ENCODE data around the gene ASRGL1.

ASRGL1 gene

GRCh38 chr11:62387381-62387780 is 50.1 kb downstream of the ASRGL1 start:
- no peak for DNase-seq (ENCODE audit: extremely low spot score)
- TF ChIP-seq FOXA1 (IDR thresholded peaks at IDR 0.05) (no peak), ZNF384 (IDR thresholded peaks at IDR 0.05) (no peak), CTBP1 (IDR thresholded peaks at IDR 0.05; ENCODE audit: borderline replicate concordance) (no peak), HDGF (IDR thresholded peaks at IDR 0.05; ENCODE audit: borderline replicate concordance) (no peak), FOXK2 (IDR thresholded peaks at IDR 0.05) (no peak), SUZ12 (IDR thresholded peaks at IDR 0.05) (no peak), PKNOX1 (IDR thresholded peaks at IDR 0.05) (no peak), ARNT (IDR thresholded peaks at IDR 0.05) (no peak), SP1 (IDR thresholded peaks at IDR 0.05) (no peak), NFRKB (IDR thresholded peaks at IDR 0.05) (no peak), FOXM1 (IDR thresholded peaks at IDR 0.05; ENCODE audit: borderline replicate concordance) (no peak), LEF1 (IDR thresholded peaks at IDR 0.05; ENCODE audit: borderline replicate concordance) (no peak), BHLHE40 (IDR thresholded peaks at IDR 0.05; ENCODE audit: borderline replicate concordance) (no peak), L3MBTL2 (conservative IDR thresholded peaks at IDR 0.05) (no peak), ELF4 (IDR thresholded peaks at IDR 0.05) (no peak), TARDBP (IDR thresholded peaks at IDR 0.05) (no peak)
- ChIA-PET POLR2A (no interaction called here), CTCF (no interaction called here)

GRCh38 chr11:62388999-62389398 is 51.8 kb downstream of the ASRGL1 start:
- ChIA-PET CTCF (no interaction called here), POLR2A (no interaction called here)
- TF ChIP-seq CTBP1 (IDR thresholded peaks at IDR 0.05; ENCODE audit: borderline replicate concordance), result no peak
- TF ChIP-seq FOXM1 (IDR thresholded peaks at IDR 0.05; ENCODE audit: borderline replicate concordance), result no peak
- no peak for TF ChIP-seq NFRKB (IDR thresholded peaks at IDR 0.05)
- TF ChIP-seq ARNT (IDR thresholded peaks at IDR 0.05), result no peak
- no peak for TF ChIP-seq TARDBP (IDR thresholded peaks at IDR 0.05)
- TF ChIP-seq L3MBTL2 (conservative IDR thresholded peaks at IDR 0.05), result no peak
- no peak for TF ChIP-seq SUZ12 (IDR thresholded peaks at IDR 0.05)
- TF ChIP-seq SP1 (IDR thresholded peaks at IDR 0.05), result no peak
- no peak for TF ChIP-seq PKNOX1 (IDR thresholded peaks at IDR 0.05)
- no peak for TF ChIP-seq FOXK2 (IDR thresholded peaks at IDR 0.05)
- TF ChIP-seq LEF1 (IDR thresholded peaks at IDR 0.05; ENCODE audit: borderline replicate concordance), result no peak
- no peak for TF ChIP-seq BHLHE40 (IDR thresholded peaks at IDR 0.05; ENCODE audit: borderline replicate concordance)
- no peak for TF ChIP-seq ZNF384 (IDR thresholded peaks at IDR 0.05)
- TF ChIP-seq HDGF (IDR thresholded peaks at IDR 0.05; ENCODE audit: borderline replicate concordance), result no peak
- no peak for TF ChIP-seq FOXA1 (IDR thresholded peaks at IDR 0.05)
- no peak for TF ChIP-seq ELF4 (IDR thresholded peaks at IDR 0.05)
- DNase-seq (ENCODE audit: extremely low spot score), result no peak

GRCh38 chr11:62390237-62390636 is 53.0 kb downstream of the ASRGL1 start:
- ChIA-PET POLR2A (interaction anchor here (1.0 kb wide), 1 partner anchor 184 kb away, joined by 3 read pairs; the partner anchor contains the start of gene EEF1G), CTCF (interaction anchor here (1.3 kb wide), 1 partner anchor 35 kb away, joined by 5 read pairs; no protein-coding TSS in a partner anchor)
- TF ChIP-seq BHLHE40 (IDR thresholded peaks at IDR 0.05; ENCODE audit: borderline replicate concordance) (no peak), L3MBTL2 (conservative IDR thresholded peaks at IDR 0.05) (no peak), HDGF (IDR thresholded peaks at IDR 0.05; ENCODE audit: borderline replicate concordance) (no peak), SUZ12 (IDR thresholded peaks at IDR 0.05) (no peak), PKNOX1 (IDR thresholded peaks at IDR 0.05) (no peak), TARDBP (IDR thresholded peaks at IDR 0.05) (no peak), NFRKB (IDR thresholded peaks at IDR 0.05) (no peak), FOXK2 (IDR thresholded peaks at IDR 0.05) (no peak), FOXA1 (IDR thresholded peaks at IDR 0.05) (no peak), ZNF384 (IDR thresholded peaks at IDR 0.05) (no peak), SP1 (IDR thresholded peaks at IDR 0.05) (no peak)
- no peak for DNase-seq (ENCODE audit: extremely low spot score)

- POLR2A ChIA-PET, result no interaction called here
- CTCF ChIA-PET, result interaction anchor here (1.3 kb wide), 1 partner anchor 34 kb away, joined by 5 read pairs; no protein-coding TSS in a partner anchor
- DNase-seq (ENCODE audit: extremely low spot score), result no peak
- TF ChIP-seq ELF4 (IDR thresholded peaks at IDR 0.05) (no peak), TARDBP (IDR thresholded peaks at IDR 0.05) (no peak), SP1 (IDR thresholded peaks at IDR 0.05) (no peak), BHLHE40 (IDR thresholded peaks at IDR 0.05; ENCODE audit: borderline replicate concordance) (no peak), FOXA1 (IDR thresholded peaks at IDR 0.05) (no peak), LEF1 (IDR thresholded peaks at IDR 0.05; ENCODE audit: borderline replicate concordance) (no peak), FOXK2 (IDR thresholded peaks at IDR 0.05) (no peak), L3MBTL2 (conservative IDR thresholded peaks at IDR 0.05) (no peak), ARNT (IDR thresholded peaks at IDR 0.05) (no peak), HDGF (IDR thresholded peaks at IDR 0.05; ENCODE audit: borderline replicate concordance) (no peak), ZNF384 (IDR thresholded peaks at IDR 0.05) (no peak), PKNOX1 (IDR thresholded peaks at IDR 0.05) (no peak), NFRKB (IDR thresholded peaks at IDR 0.05) (no peak), FOXM1 (IDR thresholded peaks at IDR 0.05; ENCODE audit: borderline replicate concordance) (no peak), CTBP1 (IDR thresholded peaks at IDR 0.05; ENCODE audit: borderline replicate concordance) (no peak)
These were observed 53.5 kb downstream of the ASRGL1 start for GRCh38 chr11:62390722-62391121.

GRCh38 chr11:62391642-62392425 is 54.6 kb downstream of the ASRGL1 start:
- TF ChIP-seq CTBP1 (IDR thresholded peaks at IDR 0.05; ENCODE audit: borderline replicate concordance) (no peak), SP1 (IDR thresholded peaks at IDR 0.05) (no peak), ARNT (IDR thresholded peaks at IDR 0.05) (no peak), LEF1 (IDR thresholded peaks at IDR 0.05; ENCODE audit: borderline replicate concordance) (no peak), HDGF (IDR thresholded peaks at IDR 0.05; ENCODE audit: borderline replicate concordance) (no peak), FOXK2 (IDR thresholded peaks at IDR 0.05) (no peak), FOXA1 (IDR thresholded peaks at IDR 0.05) (no peak), NFRKB (IDR thresholded peaks at IDR 0.05) (no peak), BHLHE40 (IDR thresholded peaks at IDR 0.05; ENCODE audit: borderline replicate concordance) (no peak), ZNF384 (IDR thresholded peaks at IDR 0.05) (no peak), ELF4 (IDR thresholded peaks at IDR 0.05) (no peak), SUZ12 (IDR thresholded peaks at IDR 0.05) (no peak), PKNOX1 (IDR thresholded peaks at IDR 0.05) (no peak)
- no peak for DNase-seq (ENCODE audit: extremely low spot score)
- POLR2A ChIA-PET, result no interaction called here
- CTCF ChIA-PET, result interaction anchor here (1.2 kb wide), 1 partner anchor 151 kb away, joined by 3 read pairs; no protein-coding TSS in a partner anchor
